GM18505 (cell line): ENCODE measurements around the gene SPNS2.

ENCODE experiments used
- ATAC-seq: cut with Tn5 transposase; IDR thresholded peaks from one replicate; pipeline ENCODE4 v1.9.1; 2021; ENCODE audit not compliant: unreplicated experiment
- POLR2A ChIP-seq: IDR thresholded peaks from 4 replicates; pipeline ENCODE4 v1.6.1; 2011; ENCODE audit warnings: borderline replicate concordance; ENCODE audit not compliant: insufficient read depth, insufficient read length; ENCODE audit errors: extremely low read depth

The SPNS2 gene

DNA sequence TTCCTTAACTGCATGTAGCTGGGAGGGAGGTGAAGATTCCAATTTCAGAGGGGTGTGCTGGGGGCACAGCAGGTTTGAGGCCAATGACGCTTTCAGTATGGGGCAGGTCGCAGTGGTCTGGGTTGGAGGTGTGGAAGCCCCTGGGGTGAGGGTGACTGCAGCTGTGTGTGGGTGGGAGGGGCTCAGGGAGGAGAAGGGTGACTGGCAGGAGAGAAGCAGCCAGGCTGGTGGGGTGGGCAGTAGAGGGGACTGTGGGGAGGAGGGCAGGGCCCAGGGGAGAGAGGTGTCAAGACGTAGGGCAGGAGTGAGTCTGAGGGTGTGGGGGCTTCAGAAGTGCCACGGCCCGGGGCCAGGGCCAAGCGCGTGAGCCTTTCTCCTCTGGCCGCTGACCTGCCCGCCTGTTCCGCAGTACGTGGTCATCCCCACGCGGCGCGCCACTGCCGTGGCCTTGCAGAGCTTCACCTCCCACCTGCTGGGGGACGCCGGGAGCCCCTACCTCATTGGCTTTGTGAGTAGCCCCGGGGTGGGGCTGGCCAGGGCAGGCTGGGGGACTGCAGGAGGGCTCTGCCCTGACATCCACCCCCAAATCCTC is 37.1 kb downstream of the SPNS2 start:
- ATAC-seq: no peak
- TF ChIP-seq POLR2A: no peak

DNA sequence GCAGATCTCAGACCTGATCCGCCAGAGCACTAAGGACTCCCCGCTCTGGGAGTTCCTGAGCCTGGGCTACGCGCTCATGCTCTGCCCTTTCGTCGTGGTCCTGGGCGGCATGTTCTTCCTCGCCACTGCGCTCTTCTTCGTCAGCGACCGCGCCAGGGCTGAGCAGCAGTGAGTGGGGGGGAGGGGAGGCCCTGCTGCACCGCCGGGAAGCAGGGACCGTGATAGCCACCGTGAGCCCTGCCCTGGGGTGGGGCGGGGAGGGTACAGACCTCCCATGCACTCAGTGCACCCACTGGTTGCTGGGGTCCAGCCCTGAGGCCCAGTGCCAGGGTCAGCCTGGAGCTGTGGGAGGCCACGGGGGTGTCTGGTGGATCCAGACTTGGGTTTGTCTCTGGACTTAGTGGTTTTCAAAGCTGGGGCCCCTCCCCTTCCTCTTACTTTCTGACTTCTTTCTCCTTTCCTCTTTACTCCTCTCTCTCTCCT is 37.6 kb downstream of the SPNS2 start:
- TF ChIP-seq POLR2A: no peak
- no peak for ATAC-seq

DNA sequence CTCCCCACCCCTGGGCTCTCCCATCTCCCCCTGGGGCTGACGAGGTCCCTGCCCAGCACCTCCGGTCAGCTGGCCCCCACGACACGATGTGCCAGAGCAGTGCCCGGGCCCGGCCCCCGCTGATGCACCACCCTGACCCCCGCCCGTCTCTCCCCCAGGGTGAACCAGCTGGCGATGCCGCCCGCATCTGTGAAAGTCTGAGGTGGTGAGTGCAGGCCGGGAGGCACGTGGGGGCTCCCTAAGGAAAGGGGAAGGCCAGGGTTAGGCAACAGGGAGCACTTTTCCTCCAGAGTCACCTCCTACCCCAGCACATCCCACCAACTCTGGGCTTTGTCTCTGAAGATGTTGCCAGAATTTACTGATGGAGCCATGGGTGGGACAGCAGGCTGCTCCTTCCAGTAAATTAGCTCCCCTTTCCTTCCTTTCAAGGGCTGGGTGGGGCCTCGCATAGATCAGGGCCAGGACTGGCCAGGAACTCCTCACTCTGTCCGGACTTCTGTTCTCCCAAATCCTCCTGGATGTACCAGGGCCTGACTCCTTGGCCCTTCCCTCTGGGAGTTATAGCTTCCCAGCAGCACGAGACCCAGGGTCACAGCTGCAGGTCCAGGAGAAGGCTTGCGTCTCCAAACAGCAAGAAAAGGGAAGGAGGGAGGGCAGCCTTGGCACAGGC is 38.2 kb downstream of the SPNS2 start:
- no peak for ATAC-seq

DNA sequence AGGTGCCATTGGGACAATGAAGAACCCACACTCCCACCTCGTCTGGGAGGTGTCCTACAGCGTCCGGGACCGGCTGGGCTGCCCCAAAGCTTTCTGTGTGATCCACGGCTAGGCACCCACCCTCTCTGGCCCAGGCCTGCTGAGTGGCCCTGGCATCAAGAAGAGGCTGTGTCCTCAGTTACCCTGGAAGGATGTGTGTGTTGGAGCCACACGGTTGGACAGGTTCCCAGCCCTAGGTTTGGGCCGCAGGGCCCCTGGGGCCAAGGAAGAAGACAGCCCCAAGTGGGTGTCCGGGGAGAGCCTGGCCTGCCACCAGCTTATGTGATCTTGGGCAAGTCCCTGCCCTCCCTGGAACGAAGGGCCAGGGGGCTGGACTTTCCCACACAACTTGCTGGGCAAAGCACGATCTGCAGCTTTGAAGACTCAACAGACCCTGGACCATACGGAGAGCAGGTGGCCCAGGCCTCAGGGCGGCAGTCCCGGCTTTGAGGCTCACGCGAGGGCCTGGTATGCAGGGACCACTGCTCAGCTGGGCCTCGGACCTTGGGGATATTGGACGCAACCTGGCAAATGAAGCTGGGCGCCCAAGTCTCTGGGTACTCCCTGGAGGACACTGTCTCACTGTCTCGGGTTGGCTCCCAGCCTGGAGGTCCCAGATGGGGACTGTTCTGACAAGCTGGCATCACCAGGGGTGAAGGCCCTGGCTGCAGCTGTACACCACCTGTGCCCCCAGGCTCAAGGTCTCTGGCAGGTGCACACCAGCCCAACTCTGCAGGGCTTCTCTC is 39.0 kb downstream of the SPNS2 start:
- no peak for TF ChIP-seq POLR2A
- no peak for ATAC-seq

More for the DNA sequence above, 38.2 kb downstream of the SPNS2 start:
- TF ChIP-seq POLR2A: no peak

DNA sequence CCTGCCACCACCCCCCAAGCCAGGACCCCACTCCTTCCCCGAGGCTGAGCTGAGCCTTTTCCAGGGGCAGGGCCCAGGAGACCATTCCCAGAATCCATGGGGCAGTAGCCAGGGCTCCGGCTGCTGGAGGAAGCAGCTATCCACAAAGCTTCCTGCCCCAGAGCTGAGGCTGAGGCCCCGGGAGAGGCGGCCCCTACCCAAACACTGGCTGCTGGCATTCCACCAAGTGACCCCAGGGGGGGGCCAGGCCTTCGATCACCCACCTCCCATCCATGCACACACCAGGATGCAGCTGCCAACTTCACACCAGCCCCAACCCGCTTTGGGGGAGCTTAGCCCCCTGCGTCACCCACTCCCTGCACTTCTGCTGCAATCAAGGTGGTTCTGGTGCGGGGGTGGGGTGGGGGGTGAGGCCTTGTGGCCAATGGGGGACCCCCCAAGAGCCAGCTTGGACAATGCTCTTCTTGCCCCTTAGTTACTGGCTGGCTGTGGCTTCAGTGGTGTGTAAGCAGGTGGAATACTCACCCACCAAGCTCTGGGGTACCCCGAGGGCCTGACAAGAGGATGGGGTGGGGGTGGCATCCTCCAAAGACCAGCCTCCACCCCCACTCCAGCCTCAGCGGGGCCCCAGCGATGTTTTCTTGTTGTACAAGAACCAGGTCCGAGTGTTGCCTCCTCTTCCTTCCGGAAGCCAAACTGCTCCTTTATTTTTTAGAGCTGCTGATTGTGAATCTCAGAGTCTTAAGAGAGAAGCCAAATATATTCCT is 39.7 kb downstream of the SPNS2 start:
- ATAC-seq: no peak
- no peak for TF ChIP-seq POLR2A

DNA sequence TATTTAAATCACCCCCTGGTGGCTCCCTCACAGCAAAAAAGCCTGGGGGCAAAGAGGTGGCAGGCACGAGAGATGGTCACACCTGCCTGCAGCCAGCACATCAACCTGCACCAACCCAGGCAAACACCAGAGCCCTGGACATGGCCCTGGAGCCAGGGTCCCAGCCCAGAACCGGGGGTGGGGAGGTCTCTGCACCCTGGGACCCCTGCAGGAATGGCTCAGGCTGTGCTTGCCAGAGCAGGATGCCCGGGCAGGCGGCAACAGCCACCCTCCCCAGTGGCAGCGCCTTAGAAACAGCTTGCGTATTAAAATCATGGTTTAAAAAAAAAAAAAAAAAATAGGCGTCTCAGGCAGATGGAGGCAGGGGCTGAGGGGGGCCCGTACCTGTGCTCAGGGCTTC is 40.3 kb downstream of the SPNS2 start:
- TF ChIP-seq POLR2A: no peak
- ATAC-seq: no peak

DNA sequence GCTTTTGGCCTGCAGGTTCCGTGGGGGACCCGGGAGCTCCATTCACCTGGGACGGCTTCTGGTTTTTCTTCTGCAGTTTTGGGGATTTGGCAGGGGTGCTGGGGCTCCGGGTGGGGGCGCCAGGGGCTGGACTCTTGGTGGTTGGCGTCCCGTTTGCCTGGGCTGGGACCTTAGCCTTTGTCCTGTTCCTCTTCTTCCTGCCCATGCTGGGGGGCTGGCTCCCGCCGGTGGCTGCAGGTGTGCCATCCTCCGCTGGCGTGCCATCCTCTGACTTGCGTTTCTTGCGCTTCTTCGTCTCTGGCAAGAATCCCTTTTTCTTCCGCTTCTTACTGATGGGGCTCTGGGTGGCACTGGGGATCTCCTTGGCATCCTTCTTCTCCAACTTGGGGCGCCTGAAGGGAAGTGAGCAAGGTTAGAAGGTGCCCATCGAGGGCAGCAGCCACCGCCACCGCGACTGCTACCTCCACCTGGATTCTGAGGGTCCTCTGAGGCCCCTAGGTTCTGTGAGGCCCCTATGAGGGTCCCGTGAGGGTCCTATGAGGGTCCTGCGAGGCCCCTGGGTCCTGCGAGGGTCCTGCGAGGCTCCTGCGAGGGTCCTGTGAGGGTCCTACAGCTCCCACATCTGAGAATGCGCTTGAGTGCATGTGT is 41.0 kb downstream of the SPNS2 start:
- no peak for TF ChIP-seq POLR2A
- ATAC-seq: no peak

DNA sequence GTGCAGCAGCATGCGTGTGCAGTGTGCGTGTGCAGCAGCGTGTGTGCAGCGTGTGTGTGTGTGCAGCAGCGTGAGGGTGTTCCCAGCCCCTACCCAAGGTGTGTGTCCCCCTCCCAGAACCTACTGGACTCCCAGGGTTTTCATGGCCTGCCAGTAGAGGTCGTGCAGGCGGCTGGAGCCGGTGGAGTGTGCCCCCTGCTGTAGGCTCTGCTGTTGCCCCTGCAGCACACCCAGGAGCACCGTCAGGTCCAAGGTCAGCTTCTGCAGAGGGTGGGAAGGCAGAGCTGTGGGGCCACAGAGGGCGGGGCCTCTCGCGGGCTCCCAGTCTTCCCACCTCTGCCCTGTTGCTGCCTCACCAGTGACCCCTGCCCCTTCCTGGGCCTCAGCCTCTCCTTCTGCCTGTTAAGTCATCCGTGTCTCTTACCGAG is 41.6 kb downstream of the SPNS2 start:
- no peak for ATAC-seq
- no peak for TF ChIP-seq POLR2A

DNA sequence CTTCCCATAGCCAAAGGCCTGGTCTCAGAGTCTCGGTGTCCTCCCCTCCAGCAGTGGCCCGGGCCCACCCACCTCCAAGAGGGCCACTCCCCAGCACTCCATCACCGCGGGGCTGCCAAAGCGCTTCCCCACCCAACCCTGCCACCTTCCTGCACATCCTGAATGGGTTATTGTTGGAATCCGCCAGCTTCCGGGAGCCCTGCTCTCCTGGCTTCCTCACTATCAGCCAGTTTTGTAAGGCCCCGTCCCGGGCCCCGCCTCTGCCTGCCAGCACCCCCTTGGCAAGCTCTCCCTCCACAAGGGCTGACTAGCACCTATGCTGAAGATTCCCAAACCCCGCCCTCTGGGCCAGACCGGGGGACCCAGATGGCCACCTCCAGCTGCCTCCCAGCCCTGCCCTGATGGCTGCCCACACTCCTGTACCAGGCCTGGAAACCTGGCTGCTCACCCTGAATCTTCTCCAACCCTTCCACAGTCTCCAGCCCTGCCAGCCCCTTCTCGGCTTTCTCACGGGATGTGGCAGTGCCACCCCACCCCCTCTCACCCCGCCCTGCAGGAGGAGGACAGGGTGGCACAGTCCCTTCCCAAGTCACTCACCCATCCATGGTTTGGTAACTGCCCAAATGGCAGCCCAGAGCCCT is 42.1 kb downstream of the SPNS2 start:
- ATAC-seq: no peak
- TF ChIP-seq POLR2A: no peak

DNA sequence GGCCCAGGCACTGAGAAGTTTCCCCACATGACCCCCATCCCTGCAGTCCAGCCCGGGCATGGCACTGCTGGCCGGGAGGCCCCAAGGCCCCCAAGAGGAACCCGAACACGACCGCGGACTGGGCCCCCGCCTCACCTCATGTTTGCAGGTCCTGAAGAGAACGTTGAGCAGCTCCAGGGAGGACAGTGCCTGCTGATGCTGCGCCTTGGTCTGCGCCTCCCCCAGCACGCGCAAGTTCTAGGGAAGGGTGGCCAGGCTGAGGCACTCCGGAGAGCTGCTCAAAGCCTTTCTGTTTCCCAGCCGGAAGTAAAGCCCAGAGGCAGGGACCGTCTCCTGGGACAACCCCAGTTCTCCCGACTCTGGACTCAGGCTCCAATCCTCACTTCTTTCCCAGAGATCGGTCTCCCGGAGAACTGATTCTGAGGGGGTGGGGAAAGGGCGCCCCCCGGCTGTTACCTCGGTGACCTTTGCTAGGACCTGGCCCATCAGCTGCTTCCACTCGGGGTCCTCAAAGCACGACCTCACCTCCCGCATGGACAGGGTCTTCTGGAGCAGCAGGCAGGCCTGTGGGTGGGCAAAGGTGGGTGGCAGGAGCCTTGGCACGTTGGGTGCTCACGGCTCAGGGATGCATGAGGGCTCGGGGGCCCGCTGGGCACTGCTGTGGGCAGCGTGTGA is 42.8 kb downstream of the SPNS2 start:
- ATAC-seq: no peak
- no peak for TF ChIP-seq POLR2A

DNA sequence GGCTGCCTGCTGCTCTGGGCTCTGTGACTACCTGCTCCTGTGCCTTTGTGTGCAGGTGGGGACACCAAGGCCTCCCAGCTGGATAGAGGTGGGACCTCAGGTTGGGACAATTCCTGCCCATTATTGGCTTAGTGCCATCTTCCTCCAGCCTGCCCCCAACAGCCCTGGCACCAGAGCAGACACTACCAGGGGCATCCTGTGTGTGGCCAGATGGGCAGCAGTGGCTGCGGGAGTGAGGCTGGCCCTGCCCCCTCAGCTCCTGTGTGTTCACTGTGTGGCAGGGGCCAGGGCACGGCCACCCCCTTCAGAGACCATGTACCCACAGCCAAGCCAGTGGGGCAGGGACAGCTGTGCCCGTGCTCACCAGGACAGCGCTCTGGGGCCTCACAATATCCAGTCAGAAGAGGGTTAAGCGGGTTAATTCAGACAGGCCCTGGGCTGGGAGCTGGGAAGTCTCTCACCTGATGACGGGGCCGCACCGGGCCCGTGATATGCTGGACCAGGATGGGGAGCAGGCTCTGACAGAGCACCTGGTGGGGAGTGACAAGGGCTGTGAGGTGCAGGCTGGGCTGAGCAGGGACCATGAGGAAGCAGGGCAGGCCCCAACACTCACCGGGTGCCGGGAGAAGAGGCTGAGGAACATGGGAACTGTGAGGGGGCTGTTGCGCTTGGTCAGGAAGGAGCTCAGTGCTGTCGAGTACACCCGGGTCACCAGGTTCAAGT is 43.5 kb downstream of the SPNS2 start:
- no peak for TF ChIP-seq POLR2A

More for the DNA sequence above, 43.5 kb downstream of the SPNS2 start:
- no peak for ATAC-seq
